ENCODE measurements around the gene GADL1. TPM values are rescaled to one million over a fixed set of nuclear protein-coding genes. Genes with fewer than 3 reads are reported as not detected.

Gene GADL1
- polyA plus RNA-seq, 3 donors = not detected

DNA sequence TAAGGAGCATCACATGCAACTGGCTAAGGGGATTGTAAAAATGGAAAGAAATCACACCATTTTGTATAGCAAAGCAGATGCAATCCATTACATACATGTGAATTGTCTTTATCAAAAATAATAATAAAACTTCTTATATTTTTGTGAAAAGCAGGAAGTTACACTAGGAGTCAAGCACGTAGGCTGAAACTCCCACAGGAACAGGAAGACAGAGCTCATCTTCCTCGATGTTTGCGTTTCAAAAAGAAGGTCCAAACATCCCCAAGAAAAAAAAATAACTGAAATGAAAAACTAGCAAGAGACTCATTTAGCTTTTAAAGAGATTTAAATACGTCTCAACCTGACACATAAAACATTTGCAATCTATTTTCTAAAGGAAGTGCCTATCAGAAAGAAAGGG, 181.5 kb downstream of the GADL1 start:
- Histone ChIP-seq H3K9me3 (replicated peaks in 1 of 2; ENCODE audit: control insufficient read depth in 1 of 2, insufficient read depth in 1 of 2, low read length in 2 of 2) (no peaks in the 10 kb centered on the region), H3K9ac (ENCODE audit: insufficient read depth, low read length, poor library complexity, severe bottlenecking) (no peak overlapping the region), H3K27me3 (ENCODE audit: control insufficient read depth in 2 of 2, insufficient read depth in 2 of 2, low read length in 2 of 2) (no peaks in the 10 kb centered on the region), H3K4me2 (replicated peaks; ENCODE audit: extremely low read depth, low read length, poor library complexity, severe bottlenecking) (peak overlapping the region; percentile 35), H3K4me1 (ENCODE audit: control insufficient read depth in 1 of 2, insufficient read depth in 2 of 2, low read length in 2 of 2) (peaks cover 0 to 6% of the 10 kb centered on the region in 2 donors), H4K20me1 (ENCODE audit: insufficient read depth, low read length) (no peaks in the 10 kb centered on the region), H3K4me3 (replicated peaks in 1 of 3; ENCODE audit: low read depth in 2 of 3, low read length in 3 of 3) (peak overlapping the region in 1 of 3 experiments; percentile 27), H2AFZ (ENCODE audit: insufficient read depth, low read depth, low read length, poor library complexity, severe bottlenecking) (peak overlapping the region; percentile 52), H3K36me3 (replicated peaks in 1 of 2; ENCODE audit: control insufficient read depth in 1 of 2, insufficient read depth in 2 of 2, low read length in 2 of 2) (no peaks in the 10 kb centered on the region), H3K27ac (ENCODE audit: low read depth in 1 of 2, low read length in 2 of 2) (no peak overlapping the region), H3K79me2 (ENCODE audit: insufficient read depth, low read length) (no peaks in the 10 kb centered on the region)
- Mint-ChIP-seq H3K4me1 (peaks cover 9% of the 10 kb centered on the region), H3K27me3 (ENCODE audit: low read depth in 3 of 3) (peaks cover 0 to 2% (median 0%) of the 10 kb centered on the region in 3 donors), H3K36me3 (no peaks in the 10 kb centered on the region), H3K4me3 (peak overlapping the region in 1 of 2 donors; percentile 73), H3K9me3 (peaks cover 0 to 10% (median 0%) of the 10 kb centered on the region in 7 donors), H3K27ac (no peak overlapping the region)
- DNase-seq = no peak
- no CpG with 5 or more reads among the region's 4 CpGs for WGBS (ENCODE audit: insufficient coverage)
- TF ChIP-seq, protein P1, sequence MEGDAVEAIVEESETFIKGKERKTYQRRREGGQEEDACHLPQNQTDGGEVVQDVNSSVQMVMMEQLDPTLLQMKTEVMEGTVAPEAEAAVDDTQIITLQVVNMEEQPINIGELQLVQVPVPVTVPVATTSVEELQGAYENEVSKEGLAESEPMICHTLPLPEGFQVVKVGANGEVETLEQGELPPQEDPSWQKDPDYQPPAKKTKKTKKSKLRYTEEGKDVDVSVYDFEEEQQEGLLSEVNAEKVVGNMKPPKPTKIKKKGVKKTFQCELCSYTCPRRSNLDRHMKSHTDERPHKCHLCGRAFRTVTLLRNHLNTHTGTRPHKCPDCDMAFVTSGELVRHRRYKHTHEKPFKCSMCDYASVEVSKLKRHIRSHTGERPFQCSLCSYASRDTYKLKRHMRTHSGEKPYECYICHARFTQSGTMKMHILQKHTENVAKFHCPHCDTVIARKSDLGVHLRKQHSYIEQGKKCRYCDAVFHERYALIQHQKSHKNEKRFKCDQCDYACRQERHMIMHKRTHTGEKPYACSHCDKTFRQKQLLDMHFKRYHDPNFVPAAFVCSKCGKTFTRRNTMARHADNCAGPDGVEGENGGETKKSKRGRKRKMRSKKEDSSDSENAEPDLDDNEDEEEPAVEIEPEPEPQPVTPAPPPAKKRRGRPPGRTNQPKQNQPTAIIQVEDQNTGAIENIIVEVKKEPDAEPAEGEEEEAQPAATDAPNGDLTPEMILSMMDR (IDR thresholded peaks at IDR 0.05) = no peak
- intact Hi-C loops (cut with micrococcal nuclease) = no loop called here

DNA sequence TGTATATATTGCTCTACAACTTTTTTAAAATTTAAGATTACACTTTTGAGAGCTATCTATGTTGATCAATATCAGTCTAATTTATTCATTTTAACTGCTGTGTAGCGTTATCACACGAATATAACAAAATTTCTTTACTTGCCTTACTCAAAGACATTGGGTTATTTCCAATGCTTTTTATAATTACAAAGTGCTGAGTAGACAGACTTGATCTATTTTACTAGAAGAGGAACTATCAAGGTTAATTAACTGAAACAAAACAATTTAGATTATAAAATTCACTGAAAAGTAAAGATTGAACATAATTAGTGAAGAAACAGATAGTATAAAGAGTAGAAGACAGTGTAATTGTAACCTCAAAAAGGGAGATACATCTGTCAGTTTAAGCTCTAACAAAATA, 182.6 kb downstream of the GADL1 start:
- peaks cover 9% of the 10 kb centered on the region for H3K4me1 Mint-ChIP-seq
- TF ChIP-seq, protein P1 (IDR thresholded peaks at IDR 0.05) = no peak
- H2AFZ ChIP-seq (ENCODE audit: insufficient read depth, low read depth, low read length, poor library complexity, severe bottlenecking) = no peak overlapping the region

More for the DNA sequence above, 182.6 kb downstream of the GADL1 start:
- H3K4me3 ChIP-seq (replicated peaks in 1 of 3; ENCODE audit: low read depth in 2 of 3, low read length in 3 of 3) = no peak overlapping the region
- no peak overlapping the region for H3K9ac ChIP-seq (ENCODE audit: insufficient read depth, low read length, poor library complexity, severe bottlenecking)
- intact Hi-C loops (cut with micrococcal nuclease) = no loop called here
- no peak overlapping the region for H3K4me2 ChIP-seq (replicated peaks; ENCODE audit: extremely low read depth, low read length, poor library complexity, severe bottlenecking)
- peaks cover 0 to 9% (median 0%) of the 10 kb centered on the region in 7 donors for H3K9me3 Mint-ChIP-seq
- no peaks in the 10 kb centered on the region for H3K36me3 Mint-ChIP-seq
- H3K27me3 Mint-ChIP-seq (ENCODE audit: low read depth in 3 of 3) = peaks cover 0 to 2% (median 0%) of the 10 kb centered on the region in 3 donors
- no peaks in the 10 kb centered on the region for H4K20me1 ChIP-seq (ENCODE audit: insufficient read depth, low read length)
- H3K79me2 ChIP-seq (ENCODE audit: insufficient read depth, low read length) = no peaks in the 10 kb centered on the region
- H3K4me3 Mint-ChIP-seq = no peak overlapping the region
- no peak overlapping the region for H3K27ac Mint-ChIP-seq
- no peaks in the 10 kb centered on the region for H3K36me3 ChIP-seq (replicated peaks in 1 of 2; ENCODE audit: control insufficient read depth in 1 of 2, insufficient read depth in 2 of 2, low read length in 2 of 2)
- peaks cover 0 to 6% of the 10 kb centered on the region in 2 donors for H3K4me1 ChIP-seq (ENCODE audit: control insufficient read depth in 1 of 2, insufficient read depth in 2 of 2, low read length in 2 of 2)
- no peak overlapping the region for H3K27ac ChIP-seq (ENCODE audit: low read depth in 1 of 2, low read length in 2 of 2)
- no CpG with 5 or more reads among the region's 2 CpGs for WGBS (ENCODE audit: insufficient coverage)
- H3K9me3 ChIP-seq (replicated peaks in 1 of 2; ENCODE audit: control insufficient read depth in 1 of 2, insufficient read depth in 1 of 2, low read length in 2 of 2) = no peaks in the 10 kb centered on the region
- H3K27me3 ChIP-seq (ENCODE audit: control insufficient read depth in 2 of 2, insufficient read depth in 2 of 2, low read length in 2 of 2) = no peaks in the 10 kb centered on the region
- no peak for DNase-seq

Data from CD14-positive monocyte (primary cell).